Measurements from ENCODE around the gene TMEM217.

DNA sequence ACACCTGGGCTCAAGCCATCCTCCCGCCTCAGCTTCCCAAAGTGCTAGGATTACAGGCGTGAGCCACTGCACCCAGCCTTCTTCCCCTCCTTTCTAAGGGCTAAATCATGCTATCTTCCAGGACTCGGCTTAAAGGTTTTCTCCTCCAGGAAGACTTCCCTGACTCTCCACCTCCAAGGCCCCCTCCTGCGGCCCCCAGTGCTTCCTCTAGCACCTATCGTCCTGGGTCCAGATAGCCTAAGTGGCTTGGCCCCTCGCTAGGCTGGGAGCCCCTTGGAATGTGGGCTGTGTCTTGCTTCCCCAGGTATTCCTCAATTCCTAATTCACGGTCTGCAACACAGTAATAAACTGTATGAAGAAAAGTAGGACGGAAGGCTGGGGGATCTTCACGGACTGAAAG lies 51.3 kb downstream of the TMEM217 start:
- TF ChIP-seq, protein P1, sequence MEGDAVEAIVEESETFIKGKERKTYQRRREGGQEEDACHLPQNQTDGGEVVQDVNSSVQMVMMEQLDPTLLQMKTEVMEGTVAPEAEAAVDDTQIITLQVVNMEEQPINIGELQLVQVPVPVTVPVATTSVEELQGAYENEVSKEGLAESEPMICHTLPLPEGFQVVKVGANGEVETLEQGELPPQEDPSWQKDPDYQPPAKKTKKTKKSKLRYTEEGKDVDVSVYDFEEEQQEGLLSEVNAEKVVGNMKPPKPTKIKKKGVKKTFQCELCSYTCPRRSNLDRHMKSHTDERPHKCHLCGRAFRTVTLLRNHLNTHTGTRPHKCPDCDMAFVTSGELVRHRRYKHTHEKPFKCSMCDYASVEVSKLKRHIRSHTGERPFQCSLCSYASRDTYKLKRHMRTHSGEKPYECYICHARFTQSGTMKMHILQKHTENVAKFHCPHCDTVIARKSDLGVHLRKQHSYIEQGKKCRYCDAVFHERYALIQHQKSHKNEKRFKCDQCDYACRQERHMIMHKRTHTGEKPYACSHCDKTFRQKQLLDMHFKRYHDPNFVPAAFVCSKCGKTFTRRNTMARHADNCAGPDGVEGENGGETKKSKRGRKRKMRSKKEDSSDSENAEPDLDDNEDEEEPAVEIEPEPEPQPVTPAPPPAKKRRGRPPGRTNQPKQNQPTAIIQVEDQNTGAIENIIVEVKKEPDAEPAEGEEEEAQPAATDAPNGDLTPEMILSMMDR (conservative IDR thresholded peaks at IDR 0.05 in 1 of 2, IDR thresholded peaks at IDR 0.05 in 1 of 2; ENCODE audit: extremely low read depth in 1 of 2, insufficient read depth in 1 of 2, low read depth in 1 of 2, low read length in 2 of 2): no peak
- no peak for TF ChIP-seq EZH2 (IDR thresholded peaks at IDR 0.05; ENCODE audit: borderline replicate concordance, low read length)

All from mammary epithelial cell (primary cell).